Activated CD4-positive, alpha-beta T cell treated with anti-CD3 and anti-CD28 coated beads for 36 hours (primary cell): ENCODE data around the gene MSRB1. TPM values are rescaled to one million over a fixed set of nuclear protein-coding genes. Genes with fewer than 3 reads are reported as not detected.
"Not testable (repeated sequence)": the region's sequence is repeated elsewhere in the genome, so short reads cannot be mapped to it uniquely, and the experiment has no call there.

Experiments
- ATAC-seq: fragments of 200-7000 bp; cut with Tn5 transposase; one replicate; pipeline ENCODE4 v1.10.0; 2021; ENCODE audit warnings: mild to moderate bottlenecking, moderate library complexity
- CTCF ChIA-PET: fragments of 350-600 bp; sonication (Branson Sonifier 250); formaldehyde crosslinking; loops from one replicate; lab custom pipeline; 2021; ENCODE audit warnings: antibody characterized with exemption; lab: Charles Lee
- POLR2A ChIA-PET: fragments of 350-600 bp; sonication (Branson Sonifier 250); formaldehyde crosslinking; loops from one replicate; lab custom pipeline; 2021; ENCODE audit warnings: antibody characterized with exemption, inconsistent platforms; lab: Charles Lee
- DNase-seq: peaks from one replicate; pipeline ENCODE4 v3.0.0-alpha.2; 2020
- H3K27ac Mint-ChIP-seq: one replicate; pipeline ENCODE4 v1.8.0; 2021; ENCODE audit warnings: mixed read lengths
- H3K27me3 Mint-ChIP-seq: one replicate; pipeline ENCODE4 v1.8.0; 2021; ENCODE audit warnings: mixed read lengths
- H3K36me3 Mint-ChIP-seq: one replicate; pipeline ENCODE4 v1.8.0; 2021; ENCODE audit warnings: low read depth, mixed read lengths
- H3K4me1 Mint-ChIP-seq: one replicate; pipeline ENCODE4 v1.8.0; 2021; ENCODE audit warnings: mixed read lengths
- H3K4me3 Mint-ChIP-seq: one replicate; pipeline ENCODE4 v1.8.0; 2021; ENCODE audit warnings: mild to moderate bottlenecking, moderate library complexity, mixed read lengths
- H3K9me3 Mint-ChIP-seq: one replicate; pipeline ENCODE4 v1.8.0; 2021; ENCODE audit warnings: low read depth, mixed read lengths
- intact Hi-C, 2 experiments: fragments of 100-400 bp; cut with DNase I in 1 of 2; cut with micrococcal nuclease in 1 of 2; formaldehyde crosslinking; loops; one replicate each; pipeline versions ENCODE4 v1.14.2 to v1.15.1; 2022 to 2024; cut with DNase I, micrococcal nuclease
- total RNA-seq, 2 experiments: library from RNA; stranded (reverse); gene quantifications; one replicate each; pipeline ENCODE4 v1.2.3, GENCODE V29; 2021

Gene MSRB1
- total RNA-seq, 2 experiments from 2014 or later = 17.3 to 21.8 TPM

- peaks cover 37% of the 10 kb centered on the region for H3K4me1 Mint-ChIP-seq
Observed at GRCh38 chr16:1960665-1961630, 17.9 kb upstream of the MSRB1 start.

GRCh38 chr16:1959269-1960039 lies 16.5 kb upstream of the MSRB1 start, which contains the start of gene NDUFB10:
Gene NDUFB10 (plus strand): TSS chr16:1959538. CDS start chr16:1959625, 87 bp downstream.
- Mint-ChIP-seq H3K27ac (peak within 1 kb of the TSS; percentile 95), H3K4me3 (peak within 1 kb of the TSS; percentile 96), H3K27me3 (no peaks in the 10 kb centered on the region), H3K36me3 (peaks cover 36% of the 10 kb centered on the region), H3K4me1 (peaks cover 34% of the 10 kb centered on the region), H3K9me3 (no peaks in the 10 kb centered on the region)
- DNase-seq (peak; percentile 96), ATAC-seq (peak; percentile 77)
- CTCF ChIA-PET = interaction anchor here (0.6 kb wide), 1 partner anchor 17 kb away, joined by 3 read pairs; the partner anchor contains the start of gene MSRB1
- POLR2A ChIA-PET = interaction anchor here (1.4 to 2.5 kb wide), 2 partner anchors 12 to 196 kb away, joined by 5 to 14 read pairs; partner anchors contain the start of genes TBL3 and TRAF7
- intact Hi-C loops = loop anchor here (1.0 to 5.0 kb wide), 8 partner anchors 16 to 1291 kb away; partner anchors contain the start of genes MSRB1 (in 2 of the 2), TRAF7 (in 2 of the 2), EME2 (in 1 of the 2) and MRPS34 (in 1 of the 2)

More at GRCh38 chr16:1960665-1961630, 17.9 kb upstream of the MSRB1 start:
- H3K27ac Mint-ChIP-seq = peak overlapping the region; percentile 95
- intact Hi-C loops = loop anchor here in 1 of 2 experiments (2.0 to 5.0 kb wide), 2 partner anchors 46 to 194 kb away; partner anchors contain the start of genes TRAF7 and ZNF598
- DNase-seq (peak; percentile 70), ATAC-seq (peak; percentile 13)
- CTCF ChIA-PET = interaction anchor here (1.5 kb wide), 1 partner anchor 10 kb away, joined by 8 read pairs; the partner anchor contains the start of gene TBL3
- H3K4me3 Mint-ChIP-seq = peak overlapping the region; percentile 96
- no peaks in the 10 kb centered on the region for H3K27me3 Mint-ChIP-seq
- H3K9me3 Mint-ChIP-seq = no peaks in the 10 kb centered on the region
- POLR2A ChIA-PET = interaction anchor here (0.5 to 2.5 kb wide), 7 partner anchors 9 to 904 kb away, joined by 3 to 14 read pairs (median 4); partner anchors contain the start of genes MSRB1, NOXO1, TBL3 and TRAF7
- peaks cover 49% of the 10 kb centered on the region for H3K36me3 Mint-ChIP-seq

DNA sequence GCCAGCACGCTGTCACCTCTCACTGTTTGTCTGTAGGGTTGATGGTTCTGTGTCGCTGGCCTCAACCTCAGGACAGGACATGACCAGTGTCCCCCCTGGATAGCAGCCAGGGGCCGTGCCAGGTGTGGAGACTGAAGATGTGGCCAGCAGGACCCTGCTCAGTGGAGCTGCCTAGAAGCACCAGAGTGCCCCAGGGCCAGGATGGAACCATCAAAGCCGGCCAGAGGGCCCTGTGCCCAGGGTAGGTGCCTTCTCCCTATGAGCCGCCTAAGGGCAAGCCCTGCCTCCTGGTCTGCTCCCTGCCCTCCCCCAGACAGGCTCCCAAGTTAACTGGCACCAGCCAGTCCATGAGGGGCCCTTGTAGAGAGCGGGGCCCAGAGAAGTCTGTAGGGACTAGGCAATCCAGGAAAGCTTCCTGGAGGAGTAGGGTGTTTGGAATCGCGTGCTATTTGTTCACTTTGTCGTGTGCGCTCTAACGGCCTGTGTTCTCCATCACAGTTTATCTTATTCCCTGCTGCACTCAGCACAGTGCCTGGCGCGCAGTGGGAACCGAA lies 15.8 kb upstream of the MSRB1 start:
- Mint-ChIP-seq H3K4me3 (peak overlapping the region; percentile 96), H3K4me1 (peaks cover 32% of the 10 kb centered on the region), H3K27me3 (no peaks in the 10 kb centered on the region), H3K27ac (no peak overlapping the region), H3K36me3 (peaks cover 31% of the 10 kb centered on the region), H3K9me3 (no peaks in the 10 kb centered on the region)
- ChIA-PET POLR2A (no interaction called here), CTCF (no interaction called here)
- no peak for ATAC-seq
- no peak for DNase-seq
- intact Hi-C loops = loop anchor here (1.0 to 2.0 kb wide), 6 partner anchors 15 to 1290 kb away; partner anchors contain the start of genes MSRB1 (in 2 of the 2), EME2 (in 1 of the 2), MRPS34 (in 1 of the 2) and RHOT2 (in 1 of the 2)

DNA sequence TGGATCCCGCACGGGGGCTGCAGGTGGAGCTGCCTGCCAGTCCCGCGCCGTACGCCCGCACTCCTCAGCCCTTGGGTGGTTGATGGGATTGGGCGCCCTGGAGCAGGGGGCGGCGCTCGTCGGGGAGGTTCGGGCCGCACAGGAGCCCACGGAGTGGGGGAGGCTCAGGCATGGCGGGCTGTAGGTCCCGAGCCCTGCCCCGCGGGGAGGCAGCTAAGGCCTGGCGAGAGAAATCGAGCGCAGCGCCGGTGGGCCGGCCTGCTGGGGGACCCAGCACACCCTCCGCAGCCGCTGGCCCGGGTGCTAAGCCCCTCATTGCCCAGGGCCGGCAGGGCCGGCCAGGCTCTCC lies 15.1 kb upstream of the MSRB1 start:
- ATAC-seq, H3K27me3 Mint-ChIP-seq, POLR2A ChIA-PET, H3K9me3 Mint-ChIP-seq, H3K27ac Mint-ChIP-seq, DNase-seq, H3K4me3 Mint-ChIP-seq, CTCF ChIA-PET: not testable (repeated sequence)
- intact Hi-C loops = loop anchor here in 1 of 2 experiments (2.0 kb wide), 1 partner anchor 185 kb away; the partner anchor contains the start of genes EME2 and MRPS34
- H3K36me3 Mint-ChIP-seq = peaks cover 24% of the 10 kb centered on the region
- peaks cover 25% of the 10 kb centered on the region for H3K4me1 Mint-ChIP-seq

DNA sequence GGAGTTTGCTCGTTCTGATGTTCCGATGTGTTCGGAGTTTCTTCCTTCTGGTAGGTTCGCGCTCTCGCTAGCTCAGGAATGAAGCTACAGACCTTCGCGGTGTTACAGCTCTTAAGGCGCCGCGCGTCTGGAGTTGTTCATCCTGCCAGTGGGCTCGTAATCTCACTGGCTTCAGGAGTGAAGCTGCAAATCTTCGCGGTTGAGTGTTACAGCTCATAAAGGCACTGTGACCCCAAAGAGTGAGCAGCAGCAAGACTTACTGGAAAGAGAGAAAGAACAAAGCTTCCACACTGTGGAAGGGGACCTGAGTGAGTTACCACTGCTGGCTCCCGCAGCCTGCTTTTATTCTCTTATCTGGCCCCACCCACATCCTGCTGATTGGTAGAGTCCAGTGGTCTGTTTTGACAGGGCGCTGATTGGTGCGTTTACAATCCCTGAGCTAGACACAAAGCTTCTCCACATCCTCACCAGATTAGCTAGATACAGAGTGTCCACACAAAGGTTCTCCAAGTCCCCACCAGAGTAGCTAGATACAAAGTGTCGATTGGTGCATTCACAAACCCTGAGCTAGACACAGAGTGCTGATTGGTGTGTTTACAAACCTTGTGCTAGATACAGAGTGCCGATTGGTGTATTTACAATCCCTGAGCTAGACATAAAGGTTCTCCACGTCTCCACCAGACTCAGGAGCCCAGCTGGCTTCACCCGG lies 14.6 kb upstream of the MSRB1 start:
- H3K4me3 Mint-ChIP-seq, DNase-seq, CTCF ChIA-PET, H3K27ac Mint-ChIP-seq, H3K9me3 Mint-ChIP-seq, H3K27me3 Mint-ChIP-seq, ATAC-seq: not testable (repeated sequence)
- H3K36me3 Mint-ChIP-seq = peaks cover 19% of the 10 kb centered on the region
- intact Hi-C loops = loop anchor here in 1 of 2 experiments (2.0 kb wide), 1 partner anchor 185 kb away; the partner anchor contains the start of genes EME2 and MRPS34
- peaks cover 21% of the 10 kb centered on the region for H3K4me1 Mint-ChIP-seq
- POLR2A ChIA-PET = interaction anchor here (0.8 kb wide), 1 partner anchor 195 kb away, joined by 3 read pairs; no protein-coding TSS in a partner anchor

DNA sequence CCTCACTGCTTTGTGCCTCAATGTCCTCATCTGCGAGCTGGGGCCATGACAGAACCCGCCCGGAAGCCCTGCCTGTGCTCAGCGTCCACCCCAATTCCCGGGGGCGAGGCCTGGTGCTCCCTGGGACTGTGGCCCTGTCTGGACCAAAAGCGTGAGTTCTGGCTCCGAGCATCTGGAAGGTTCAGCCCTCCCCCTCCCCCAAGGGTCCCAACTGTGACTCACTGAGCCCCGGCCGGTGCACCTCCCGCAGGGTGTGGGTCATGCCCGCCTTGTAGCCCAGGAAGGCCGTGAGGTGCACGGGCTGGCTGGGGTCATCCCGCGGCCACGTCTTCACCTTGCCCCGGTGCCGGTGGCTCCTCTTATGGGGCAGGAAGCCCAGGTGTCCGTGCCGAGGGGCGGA lies 10.7 kb upstream of the MSRB1 start:
- no peak for ATAC-seq
- ChIA-PET CTCF (interaction anchor here (0.7 kb wide), 1 partner anchor 11 kb away, joined by 3 read pairs; the partner anchor contains the start of gene RPS2), POLR2A (interaction anchor here (1.6 kb wide), 1 partner anchor 11 kb away, joined by 4 read pairs; the partner anchor contains the start of gene MSRB1)
- Mint-ChIP-seq H3K4me1 (peaks cover 3% of the 10 kb centered on the region), H3K27me3 (no peaks in the 10 kb centered on the region), H3K4me3 (no peak overlapping the region), H3K27ac (no peak overlapping the region), H3K9me3 (no peaks in the 10 kb centered on the region), H3K36me3 (no peaks in the 10 kb centered on the region)
- intact Hi-C loops = no loop called here
- no peak for DNase-seq

DNA sequence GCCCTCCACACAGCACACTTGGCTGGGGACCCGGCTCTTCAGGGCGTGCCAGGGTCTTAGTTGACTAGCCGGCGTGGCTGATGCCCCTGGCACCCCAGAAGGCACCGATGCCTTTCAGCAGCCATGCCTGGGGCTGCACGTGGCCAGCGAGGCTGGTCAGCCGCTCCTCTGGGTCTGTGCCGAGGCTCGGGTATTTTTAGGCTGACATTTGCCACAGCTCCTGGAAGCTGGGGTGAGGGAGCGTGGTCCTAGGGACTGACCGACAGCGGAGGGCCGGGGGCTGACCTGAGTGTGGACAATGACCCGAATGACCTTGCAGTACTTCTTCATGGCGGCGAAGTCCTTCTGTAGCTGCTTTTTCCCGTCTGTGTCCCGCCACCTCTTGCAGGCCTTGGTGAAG lies 7.6 kb upstream of the MSRB1 start:
- Mint-ChIP-seq H3K27me3 (no peaks in the 10 kb centered on the region), H3K4me3 (no peak overlapping the region), H3K36me3 (no peaks in the 10 kb centered on the region), H3K9me3 (no peaks in the 10 kb centered on the region), H3K4me1 (peaks cover 3% of the 10 kb centered on the region), H3K27ac (no peak overlapping the region)
- DNase-seq = no peak
- ChIA-PET POLR2A (no interaction called here), CTCF (interaction anchor here (0.5 kb wide), 1 partner anchor 9 kb away, joined by 4 read pairs; no protein-coding TSS in a partner anchor)
- intact Hi-C loops = no loop called here
- no peak for ATAC-seq

DNA sequence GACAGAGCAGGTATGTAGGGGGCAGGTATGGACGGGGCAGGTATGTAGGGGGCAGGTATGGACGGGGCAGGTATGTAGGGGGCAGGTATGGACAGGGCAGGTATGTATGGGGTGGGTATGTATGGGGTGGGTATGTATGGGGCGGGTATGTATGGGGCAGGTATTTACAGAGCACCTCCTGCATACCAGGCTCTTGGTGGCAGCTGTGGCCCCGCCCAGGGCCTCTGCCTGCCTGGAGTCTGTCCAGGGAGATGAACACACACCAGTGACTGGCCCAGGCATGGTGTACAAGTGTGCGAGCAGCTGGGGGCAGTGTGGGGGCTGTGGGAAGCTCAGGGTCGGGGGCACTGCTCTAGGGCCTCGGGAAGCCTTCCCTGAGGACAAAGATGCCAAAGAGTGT lies 7.0 kb upstream of the MSRB1 start:
- Mint-ChIP-seq H3K36me3 (no peaks in the 10 kb centered on the region), H3K4me3 (no peak overlapping the region), H3K27ac (no peak overlapping the region), H3K9me3 (no peaks in the 10 kb centered on the region), H3K4me1 (peaks cover 3% of the 10 kb centered on the region), H3K27me3 (no peaks in the 10 kb centered on the region)
- DNase-seq (no peak), ATAC-seq (no peak)
- CTCF ChIA-PET = interaction anchor here (0.5 kb wide), 1 partner anchor 9 kb away, joined by 4 read pairs; no protein-coding TSS in a partner anchor
- intact Hi-C loops = no loop called here
- POLR2A ChIA-PET = no interaction called here

DNA sequence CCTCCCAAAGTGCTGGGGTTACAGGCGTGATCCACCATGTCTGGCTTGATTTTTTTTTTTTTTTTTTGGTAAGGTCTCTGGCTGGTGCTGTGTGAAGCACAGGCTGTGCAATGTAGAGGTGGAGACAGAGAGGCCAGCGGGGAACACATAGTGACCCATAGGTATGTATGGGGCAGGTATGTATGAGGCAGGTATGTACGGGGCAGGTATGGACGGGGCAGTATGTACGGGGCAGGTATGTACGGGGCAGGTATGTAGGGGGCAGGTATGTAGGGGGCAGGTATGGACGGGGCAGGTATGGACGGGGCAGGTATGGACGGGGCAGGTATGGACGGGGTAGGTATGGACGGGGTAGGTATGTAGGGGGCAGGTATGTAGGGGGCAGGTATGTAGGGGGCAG lies 6.5 kb upstream of the MSRB1 start:
- DNase-seq = no peak
- peaks cover 5% of the 10 kb centered on the region for H3K4me1 Mint-ChIP-seq
- H3K9me3 Mint-ChIP-seq = no peaks in the 10 kb centered on the region
- ATAC-seq = no peak
- ChIA-PET CTCF (no interaction called here), POLR2A (no interaction called here)
- no peak overlapping the region for H3K4me3 Mint-ChIP-seq
- no peaks in the 10 kb centered on the region for H3K36me3 Mint-ChIP-seq
- H3K27me3 Mint-ChIP-seq = no peaks in the 10 kb centered on the region
- H3K27ac Mint-ChIP-seq = no peak overlapping the region
- intact Hi-C loops = loop anchor here in 1 of 2 experiments (10.0 kb wide), 1 partner anchor 605 kb away; no protein-coding TSS in a partner anchor

GRCh38 chr16:1947369-1947670 lies 4.3 kb upstream of the MSRB1 start:
- POLR2A ChIA-PET = no interaction called here
- Mint-ChIP-seq H3K27me3 (no peaks in the 10 kb centered on the region), H3K4me3 (no peak overlapping the region), H3K36me3 (no peaks in the 10 kb centered on the region), H3K9me3 (no peaks in the 10 kb centered on the region), H3K27ac (no peak overlapping the region), H3K4me1 (peaks cover 13% of the 10 kb centered on the region)
- intact Hi-C loops = loop anchor here in 1 of 2 experiments (10.0 kb wide), 1 partner anchor 603 kb away; no protein-coding TSS in a partner anchor
- CTCF ChIA-PET = interaction anchor here (0.6 kb wide), 1 partner anchor 49 kb away, joined by 5 read pairs; no protein-coding TSS in a partner anchor
- DNase-seq (no peak), ATAC-seq (no peak)
